H1 (cell line): ENCODE results near the gene URGCP. TPM values are rescaled to one million over a fixed set of nuclear protein-coding genes. Genes with fewer than 3 reads are reported as not detected.

Source experiments
- GTF2F1 ChIP-seq: IDR thresholded peaks from 2 replicates; pipeline ENCODE4 v1.6.1; 2012; ENCODE audit warnings: low read depth, low read length, improper control_type of control experiment, borderline replicate concordance
- HDAC2 ChIP-seq, 2 experiments: fragments of 300-600 bp in 1 of 2; sonication (generic) in 1 of 2; IDR thresholded peaks; 2 replicates each; pipeline ENCODE4 v1.6.1; 2011 to 2012; ENCODE audit warnings: low read depth in 2 of 2, low read length in 2 of 2, mild to moderate bottlenecking in 2 of 2, moderate library complexity in 2 of 2, borderline replicate concordance in 1 of 2, inconsistent platforms in 1 of 2
- HDAC6 ChIP-seq: IDR thresholded peaks from one replicate; pipeline ENCODE4 v1.7.1; 2012; ENCODE audit warnings: low read depth, mild to moderate bottlenecking, inconsistent platforms, low read length, moderate library complexity
- KDM1A ChIP-seq: fragments of 200-600, 300-600 bp; sonication (generic); IDR thresholded peaks from 2 replicates; pipeline ENCODE4 v1.7.1; 2016; ENCODE audit warnings: mild to moderate bottlenecking, low read length, borderline replicate concordance
- NANOG ChIP-seq: IDR thresholded peaks from 2 replicates; pipeline ENCODE4 v1.6.1; 2011; ENCODE audit warnings: low read length, low read depth, mild to moderate bottlenecking, inconsistent platforms; ENCODE audit not compliant: insufficient read depth, poor library complexity, severe bottlenecking
- NRF1 ChIP-seq: IDR thresholded peaks from 2 replicates; pipeline ENCODE4 v1.6.1; 2011; ENCODE audit warnings: mild to moderate bottlenecking, low read depth, low read length, improper control_type of control experiment
- POLR2A ChIP-seq, 2 experiments: IDR thresholded peaks; 1 replicate in 1 of 2; 2 replicates in 1 of 2; pipeline ENCODE4 v1.6.1; 2011; ENCODE audit warnings: low read depth in 2 of 2, low read length in 2 of 2, mild to moderate bottlenecking in 2 of 2; ENCODE audit errors: control extremely low read depth in 1 of 2
- RAD21 ChIP-seq, 2 experiments: IDR thresholded peaks in 1 of 2; conservative IDR thresholded peaks in 1 of 2; 2 replicates each; pipeline ENCODE4 v1.6.1; 2011; ENCODE audit warnings: low read depth in 2 of 2, low read length in 2 of 2, improper control_type of control experiment in 1 of 2, inconsistent platforms in 1 of 2, mild to moderate bottlenecking in 1 of 2, moderate library complexity in 1 of 2
- polyA plus RNA-seq, 7 experiments: library from polyadenylated mRNA; depleted of rRNA in 3 of 7; stranded (reverse) in 5 of 7; unstranded in 2 of 7; fragments of >200 nt in 5 of 7; fragments of 200-250 nt in 2 of 7; gene quantifications; 1 replicate in 5 of 7; 2 replicates in 1 of 7; 4 replicates in 1 of 7; pipeline versions ENCODE4 v1.2.1 to v1.2.3, GENCODE V29; 2011 to 2013; ENCODE audit warnings: missing spikeins in 2 of 7, mixed read lengths in 2 of 7
- total RNA-seq: library from RNA; stranded (reverse); fragmentation: NEBNext Ultra II Directional; extraction: Animal tissue kit (Norgen Biotek cat#: 25700); gene quantifications from 2 replicates; pipeline ENCODE4 v1.2.1, GENCODE V29; 2021
- TF ChIP-seq, protein P1 (sequence below): IDR thresholded peaks from 2 replicates; pipeline ENCODE4 v1.6.1; 2012; ENCODE audit warnings: inconsistent platforms

The URGCP gene
- total and polyA plus RNA-seq, 2 of the 8 experiments (the other 6 are each of a cell fraction or from before 2014, with no cell fraction given): 9.0 to 18.7 TPM

DNA sequence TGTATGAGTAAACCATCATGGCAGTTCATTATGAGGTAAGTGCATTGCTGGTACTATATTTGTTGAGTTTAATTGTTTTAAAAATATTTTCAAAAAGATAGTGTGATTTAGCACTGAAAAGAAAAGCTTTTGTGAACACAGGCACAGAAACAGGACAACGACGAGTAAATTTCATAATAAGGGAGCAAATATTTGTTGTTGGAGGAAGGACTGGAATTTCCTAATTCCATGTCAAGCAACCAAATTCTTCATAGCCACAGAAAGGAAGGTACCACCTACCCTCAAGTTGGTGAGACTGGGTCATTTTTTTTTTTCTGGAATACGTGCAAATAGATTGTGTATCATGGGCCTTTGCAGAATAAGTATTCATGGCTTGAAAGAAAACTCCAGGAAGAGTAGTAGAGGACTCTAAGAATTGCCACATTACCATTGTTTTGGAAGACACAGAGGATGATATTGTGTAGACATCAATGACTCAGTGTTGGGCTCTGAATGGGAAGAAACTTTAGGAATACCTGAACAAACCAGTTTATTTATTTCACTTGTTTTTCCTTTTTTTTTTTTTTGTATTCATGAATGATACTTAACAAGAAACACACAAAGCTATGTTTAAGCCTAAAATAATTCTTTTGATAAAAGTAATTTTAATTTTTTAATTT is 27.6 kb upstream of the URGCP start (continued):
- TF ChIP-seq RAD21 (IDR thresholded peaks at IDR 0.05 in 1 of 2, conservative IDR thresholded peaks at IDR 0.05 in 1 of 2; ENCODE audit: low read depth in 2 of 2, low read length in 2 of 2) (no peak), HDAC6 (no peak), NRF1 (no peak), POLR2A (IDR thresholded peaks at IDR 0.05; ENCODE audit: control extremely low read depth in 1 of 2, low read depth in 2 of 2, low read length in 2 of 2) (no peak), NANOG (no peak), GTF2F1 (no peak), KDM1A (no peak), HDAC2 (IDR thresholded peaks at IDR 0.05; ENCODE audit: borderline replicate concordance in 1 of 2, low read depth in 2 of 2, low read length in 2 of 2) (no peak)
- TF ChIP-seq, protein P1, sequence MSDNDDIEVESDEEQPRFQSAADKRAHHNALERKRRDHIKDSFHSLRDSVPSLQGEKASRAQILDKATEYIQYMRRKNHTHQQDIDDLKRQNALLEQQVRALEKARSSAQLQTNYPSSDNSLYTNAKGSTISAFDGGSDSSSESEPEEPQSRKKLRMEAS: no peak
